ENCODE measurements around the gene NIPAL1.

The NIPAL1 gene

GRCh38 chr4:48021100-48021499, 4.5 kb downstream of the NIPAL1 start:
- no peaks in the 10 kb centered on the region for H3K27me3 ChIP-seq (ENCODE audit: insufficient read depth, low read length, poor library complexity)
- ATAC-seq (ENCODE audit: insufficient read depth, low read depth) (no peak), DNase-seq (no peak)
- no peaks in the 10 kb centered on the region for H3K36me3 ChIP-seq (ENCODE audit: insufficient read depth, low read length)
- TF ChIP-seq CTCF (IDR thresholded peaks at IDR 0.05; ENCODE audit: borderline replicate concordance, extremely low read depth, low read length, poor library complexity, severe bottlenecking) (no peak), EZH2 (IDR thresholded peaks at IDR 0.05; ENCODE audit: borderline replicate concordance, low read depth, low read length, severe bottlenecking) (no peak)
- no peaks in the 10 kb centered on the region for H3K79me2 ChIP-seq (ENCODE audit: insufficient read depth, low read length)
- H3K27ac ChIP-seq (ENCODE audit: low read length): no peak overlapping the region
- H3K4me1 ChIP-seq (ENCODE audit: insufficient read depth, low read length): no peaks in the 10 kb centered on the region
- H3K9me3 ChIP-seq (ENCODE audit: insufficient read depth, low read length, severe bottlenecking): no peaks in the 10 kb centered on the region
- H4K20me1 ChIP-seq (ENCODE audit: insufficient read depth, low read length): no peaks in the 10 kb centered on the region
- H3K4me2 ChIP-seq (ENCODE audit: insufficient read depth, low read length): no peak overlapping the region
- no peak overlapping the region for H3K9ac ChIP-seq (ENCODE audit: low read depth, low read length)
- no peak overlapping the region for H3K4me3 ChIP-seq (ENCODE audit: low read depth in 1 of 2, low read length in 2 of 2)
- H2AFZ ChIP-seq (ENCODE audit: low read depth, low read length): no peak overlapping the region

- Histone ChIP-seq H3K36me3 (ENCODE audit: insufficient read depth, low read length) (no peaks in the 10 kb centered on the region), H3K4me3 (ENCODE audit: low read depth in 1 of 2, low read length in 2 of 2) (no peak overlapping the region), H3K27me3 (ENCODE audit: insufficient read depth, low read length, poor library complexity) (no peaks in the 10 kb centered on the region), H3K79me2 (ENCODE audit: insufficient read depth, low read length) (no peaks in the 10 kb centered on the region), H3K9ac (ENCODE audit: low read depth, low read length) (no peak overlapping the region), H2AFZ (ENCODE audit: low read depth, low read length) (no peak overlapping the region), H3K4me1 (ENCODE audit: insufficient read depth, low read length) (no peaks in the 10 kb centered on the region), H3K27ac (ENCODE audit: low read length) (no peak overlapping the region), H4K20me1 (ENCODE audit: insufficient read depth, low read length) (no peaks in the 10 kb centered on the region), H3K4me2 (ENCODE audit: insufficient read depth, low read length) (no peak overlapping the region), H3K9me3 (ENCODE audit: insufficient read depth, low read length, severe bottlenecking) (no peaks in the 10 kb centered on the region)
- DNase-seq (no peak), ATAC-seq (ENCODE audit: insufficient read depth, low read depth) (no peak)
- TF ChIP-seq EZH2 (IDR thresholded peaks at IDR 0.05; ENCODE audit: borderline replicate concordance, low read depth, low read length, severe bottlenecking) (no peak), CTCF (IDR thresholded peaks at IDR 0.05; ENCODE audit: borderline replicate concordance, extremely low read depth, low read length, poor library complexity, severe bottlenecking) (no peak)
Observed at GRCh38 chr4:48022192-48022799, 5.7 kb downstream of the NIPAL1 start.

GRCh38 chr4:48024522-48024921, 8.0 kb downstream of the NIPAL1 start:
- H3K4me2 ChIP-seq (ENCODE audit: insufficient read depth, low read length): no peak overlapping the region
- no peaks in the 10 kb centered on the region for H4K20me1 ChIP-seq (ENCODE audit: insufficient read depth, low read length)
- no peak overlapping the region for H3K27ac ChIP-seq (ENCODE audit: low read length)
- DNase-seq (no peak), ATAC-seq (ENCODE audit: insufficient read depth, low read depth) (no peak)
- no peak overlapping the region for H3K9ac ChIP-seq (ENCODE audit: low read depth, low read length)
- H3K4me1 ChIP-seq (ENCODE audit: insufficient read depth, low read length): no peaks in the 10 kb centered on the region
- no peak overlapping the region for H3K4me3 ChIP-seq (ENCODE audit: low read depth in 1 of 2, low read length in 2 of 2)
- no peak overlapping the region for H2AFZ ChIP-seq (ENCODE audit: low read depth, low read length)
- no peaks in the 10 kb centered on the region for H3K79me2 ChIP-seq (ENCODE audit: insufficient read depth, low read length)
- H3K27me3 ChIP-seq (ENCODE audit: insufficient read depth, low read length, poor library complexity): no peaks in the 10 kb centered on the region
- H3K9me3 ChIP-seq (ENCODE audit: insufficient read depth, low read length, severe bottlenecking): no peaks in the 10 kb centered on the region
- TF ChIP-seq CTCF (IDR thresholded peaks at IDR 0.05; ENCODE audit: borderline replicate concordance, extremely low read depth, low read length, poor library complexity, severe bottlenecking): no peak
- no peak for TF ChIP-seq EZH2 (IDR thresholded peaks at IDR 0.05; ENCODE audit: borderline replicate concordance, low read depth, low read length, severe bottlenecking)
- no peaks in the 10 kb centered on the region for H3K36me3 ChIP-seq (ENCODE audit: insufficient read depth, low read length)

All from DND-41 (cell line).